Neutrophil (primary cell): Measurements from ENCODE around the gene PRAC1.

ENCODE experiments used
- H3K27ac ChIP-seq: fragments of 200-600 bp; sonication (generic); 2 replicates; pipeline ENCODE4 v1.5.1; 2016; ENCODE audit warnings: mild to moderate bottlenecking, moderate library complexity
- H3K27me3 ChIP-seq: fragments of 200-600 bp; sonication (generic); 2 replicates; pipeline ENCODE4 v1.6.0; 2016; ENCODE audit warnings: mild to moderate bottlenecking
- H3K36me3 ChIP-seq: fragments of 200-600 bp; sonication (generic); 2 replicates; pipeline ENCODE4 v1.5.1; 2017
- H3K4me1 ChIP-seq, 2 experiments: fragments of 200-600 bp in 1 of 2; sonication (generic) in 1 of 2; 1 replicate in 1 of 2; 2 replicates in 1 of 2; pipeline versions ENCODE4 v1.5.1 to v1.6.1; 2013 to 2016; ENCODE audit warnings: low read depth in 1 of 2, low read length in 1 of 2, mild to moderate bottlenecking in 1 of 2, moderate library complexity in 1 of 2; ENCODE audit not compliant: control insufficient read depth in 1 of 2, insufficient read depth in 1 of 2
- H3K4me3 ChIP-seq, 2 experiments: fragments of 200-600 bp in 1 of 2; sonication (generic) in 1 of 2; 1 replicate in 1 of 2; 2 replicates in 1 of 2; pipeline ENCODE4 v1.5.1; 2013 to 2016; ENCODE audit warnings: low read depth in 1 of 2, low read length in 1 of 2, mild to moderate bottlenecking in 1 of 2, moderate library complexity in 1 of 2
- H3K9me3 ChIP-seq: fragments of 200-600 bp; sonication (generic); 2 replicates; pipeline ENCODE4 v1.5.1; 2016
- CTCF ChIP-seq: fragments of 200-600 bp; sonication (generic); IDR thresholded peaks from 2 replicates; pipeline ENCODE4 v1.5.1; 2016; ENCODE audit warnings: antibody characterized with exemption

PRAC1 gene

GRCh38 chr17:48722201-48722907 is at the start of gene PRAC1:
TSS of gene PRAC1 (minus strand) at chr17:48722518. CDS start at chr17:48722392, 126 bp downstream.
- TF ChIP-seq CTCF = no peak
- peaks cover 100% of the 10 kb centered on the region for H3K27me3 ChIP-seq
- peaks cover 0 to 11% of the 10 kb centered on the region in 2 experiments for H3K4me1 ChIP-seq
- no peaks in the 10 kb centered on the region for H3K36me3 ChIP-seq
- no peak within 1 kb of the TSS for H3K4me3 ChIP-seq
- no peaks in the 10 kb centered on the region for H3K9me3 ChIP-seq
- H3K27ac ChIP-seq = no peak within 1 kb of the TSS

GRCh38 chr17:48770954-48771353 is 48.6 kb upstream of the PRAC1 start:
- Histone ChIP-seq H3K36me3 (no peaks in the 10 kb centered on the region), H3K9me3 (no peaks in the 10 kb centered on the region), H3K4me1 (no peaks in the 10 kb centered on the region), H3K4me3 (no peak overlapping the region), H3K27ac (no peak overlapping the region), H3K27me3 (peaks cover 55% of the 10 kb centered on the region)
- TF ChIP-seq CTCF = no peak

- no peak overlapping the region for H3K27ac ChIP-seq
- H3K4me1 ChIP-seq = no peaks in the 10 kb centered on the region
- H3K27me3 ChIP-seq = peaks cover 58% of the 10 kb centered on the region
- H3K9me3 ChIP-seq = no peaks in the 10 kb centered on the region
- no peaks in the 10 kb centered on the region for H3K36me3 ChIP-seq
- no peak overlapping the region for H3K4me3 ChIP-seq
- no peak for TF ChIP-seq CTCF
Observed at GRCh38 chr17:48769009-48769675, 46.8 kb upstream of the PRAC1 start.

DNA sequence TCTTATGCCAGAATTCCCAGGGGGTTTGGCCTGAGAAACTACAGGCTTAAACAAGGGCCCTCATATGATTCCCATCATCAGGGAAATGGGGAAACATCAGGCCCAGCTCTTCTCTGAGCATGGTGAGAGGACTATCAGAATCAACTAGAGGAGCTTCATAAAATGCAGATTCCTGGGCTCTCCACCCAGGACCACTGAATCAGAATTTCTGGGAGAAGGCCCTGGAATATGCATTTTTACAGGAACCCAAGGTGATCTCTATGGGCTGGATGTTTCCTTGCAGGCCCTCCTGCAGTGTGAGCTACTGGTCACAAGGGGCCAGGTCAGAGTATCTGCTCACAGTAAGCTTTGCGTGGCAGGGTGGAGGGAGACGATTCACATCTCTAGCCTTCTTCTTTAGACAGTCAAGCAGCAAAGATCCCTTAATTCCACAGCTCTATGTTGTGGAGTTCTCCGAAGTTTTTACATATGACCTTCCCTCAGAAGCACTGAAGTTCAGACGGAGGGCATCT is 45.0 kb upstream of the PRAC1 start:
- H3K4me1 ChIP-seq = no peaks in the 10 kb centered on the region
- H3K36me3 ChIP-seq = no peaks in the 10 kb centered on the region
- H3K9me3 ChIP-seq = no peaks in the 10 kb centered on the region
- peaks cover 66% of the 10 kb centered on the region for H3K27me3 ChIP-seq
- H3K4me3 ChIP-seq = no peak overlapping the region
- no peak overlapping the region for H3K27ac ChIP-seq
- no peak for TF ChIP-seq CTCF

GRCh38 chr17:48761114-48761513 is 38.8 kb upstream of the PRAC1 start:
- TF ChIP-seq CTCF = no peak
- no peak overlapping the region for H3K27ac ChIP-seq
- H3K4me1 ChIP-seq = no peaks in the 10 kb centered on the region
- peaks cover 100% of the 10 kb centered on the region for H3K27me3 ChIP-seq
- H3K4me3 ChIP-seq = no peak overlapping the region
- H3K36me3 ChIP-seq = no peaks in the 10 kb centered on the region
- no peaks in the 10 kb centered on the region for H3K9me3 ChIP-seq
